GM18505 (cell line): ENCODE results near the gene MYMK.
"Not testable (repeated sequence)": the region's sequence is repeated elsewhere in the genome, so short reads cannot be mapped to it uniquely, and the experiment has no call there.

Experiments
- ATAC-seq: cut with Tn5 transposase; IDR thresholded peaks from one replicate; pipeline ENCODE4 v1.9.1; 2021; ENCODE audit not compliant: unreplicated experiment
- POLR2A ChIP-seq: IDR thresholded peaks from 4 replicates; pipeline ENCODE4 v1.6.1; 2011; ENCODE audit warnings: borderline replicate concordance; ENCODE audit not compliant: insufficient read depth, insufficient read length; ENCODE audit errors: extremely low read depth

Gene MYMK

GRCh38 chr9:133524679-133525228 is at the start of gene MYMK:
MYMK (minus strand) TSS chr9:133524959; CDS start chr9:133524844, 115 bp downstream.
- no peak for TF ChIP-seq POLR2A
- no peak for ATAC-seq

- ATAC-seq: no peak
- TF ChIP-seq POLR2A: no peak
These were observed 49.2 kb upstream of the MYMK start for GRCh38 chr9:133573791-133574515.

- no peak for ATAC-seq
- TF ChIP-seq POLR2A: no peak
These were observed 48.1 kb upstream of the MYMK start for GRCh38 chr9:133572821-133573361.

GRCh38 chr9:133571896-133572595 is 47.3 kb upstream of the MYMK start:
- no peak for ATAC-seq
- TF ChIP-seq POLR2A: no peak

- no peak for TF ChIP-seq POLR2A
- no peak for ATAC-seq
These were observed 46.7 kb upstream of the MYMK start for GRCh38 chr9:133571391-133571890.

- TF ChIP-seq POLR2A: no peak
- no peak for ATAC-seq
These were observed 45.9 kb upstream of the MYMK start for GRCh38 chr9:133570691-133571080.

- no peak for TF ChIP-seq POLR2A
- ATAC-seq: no peak
These were observed 45.3 kb upstream of the MYMK start for GRCh38 chr9:133569891-133570690.

- no peak for TF ChIP-seq POLR2A
- no peak for ATAC-seq
These were observed 44.5 kb upstream of the MYMK start for GRCh38 chr9:133569121-133569785.

- no peak for ATAC-seq
- TF ChIP-seq POLR2A: no peak
These were observed 43.4 kb upstream of the MYMK start for GRCh38 chr9:133568186-133568585.

- ATAC-seq: no peak
- no peak for TF ChIP-seq POLR2A
These were observed 42.1 kb upstream of the MYMK start for GRCh38 chr9:133566817-133567216.

GRCh38 chr9:133566382-133566781 is 41.6 kb upstream of the MYMK start:
- no peak for ATAC-seq
- TF ChIP-seq POLR2A: no peak

- TF ChIP-seq POLR2A: no peak
- ATAC-seq: no peak
These were observed 39.8 kb upstream of the MYMK start for GRCh38 chr9:133564451-133565116.

GRCh38 chr9:133563814-133564213 is 39.1 kb upstream of the MYMK start:
- ATAC-seq: not testable (repeated sequence)
